ENCODE measurements around the gene SLC9C1. TPM values are rescaled to one million over a fixed set of nuclear protein-coding genes. Genes with fewer than 3 reads are reported as not detected.

SLC9C1 gene
- total and polyA plus RNA-seq, 2 of the 4 experiments (the other 2 are of a cell fraction): not detected

GRCh38 chr3:112092496-112093179 is 201.4 kb downstream of the SLC9C1 start:
- POLR2A ChIA-PET (ENCODE audit: unreplicated experiment): no interaction called here
- H3K79me1 ChIP-seq (ENCODE audit: low read depth in 1 of 2, low read length in 2 of 2): peaks cover 15 to 58% of the 10 kb centered on the region in 2 experiments; a peak in 3 of 4 replicates
- peaks cover 12% of the 10 kb centered on the region; the same call in 1 of the 2 replicates for H3K9me1 ChIP-seq (ENCODE audit: insufficient read depth, low read length)
- peak overlapping the region; percentile 72 for H2BK5ac ChIP-seq (ENCODE audit: low read depth, low read length, poor library complexity, severe bottlenecking)
- H4K5ac ChIP-seq (ENCODE audit: low read depth, low read length): peak overlapping the region; percentile 84
- H3K4me2 ChIP-seq (ENCODE audit: low read depth, low read length): peak overlapping the region; percentile 81
- no peaks in the 10 kb centered on the region for H4K20me1 ChIP-seq (ENCODE audit: insufficient read depth, low read length)
- H4K91ac ChIP-seq (ENCODE audit: insufficient read depth, low read depth, low read length): peak overlapping the region; percentile 13; the same call in 1 of the 2 replicates
- peaks cover 3% of the 10 kb centered on the region; the same call in 1 of the 2 replicates for H3K9me3 ChIP-seq (ENCODE audit: control insufficient read depth, insufficient read depth, low read length)
- H2AFZ ChIP-seq (replicated peaks; ENCODE audit: low read length, poor library complexity): peak overlapping the region; percentile 34
- H3K27ac ChIP-seq (ENCODE audit: insufficient read depth, low read length): peak overlapping the region; percentile 21; the same call in 1 of the 2 replicates
- H3K9ac ChIP-seq (ENCODE audit: low read depth, low read length): peak overlapping the region; percentile 8
- H3K4ac ChIP-seq (ENCODE audit: low read depth, low read length): peak overlapping the region; percentile 62
- CTCF ChIA-PET: interaction anchor here (0.7 to 1.5 kb wide), 3 partner anchors 14 to 100 kb away, joined by 3 to 4 read pairs (median 3); no protein-coding TSS in a partner anchor
- peak overlapping the region; percentile 47 for H2BK120ac ChIP-seq (ENCODE audit: low read depth, low read length)
- H3K56ac ChIP-seq (ENCODE audit: extremely low read depth, insufficient read depth, low read length): no peak overlapping the region
- intact Hi-C loops (cut with micrococcal nuclease) (no loop called here), in situ Hi-C loops (cut with MboI; ENCODE audit: low sequenced_read_pairs) (no loop called here), dilution Hi-C loops (cut with HindIII; ENCODE audit: low sequenced_read_pairs, unreplicated experiment) (no loop called here)
- DNase-seq: peak; percentile 37
- no TSS peak for BruUV-seq (replicated peaks)
- peak overlapping the region; percentile 42 for H3K18ac ChIP-seq (ENCODE audit: low read depth, low read length)
- 18% methylated on average over 2 of the region's 6 CpGs; no CpG with 5 or more reads in 1 of the 2 experiments for WGBS, 2 experiments (ENCODE audit: extremely low coverage in 2 of 2, insufficient read length in 1 of 2)
- peaks cover 13% of the 10 kb centered on the region for H3K4me1 ChIP-seq (ENCODE audit: control insufficient read depth, insufficient read depth, low read length)
- H2BK15ac ChIP-seq (ENCODE audit: low read depth, low read length): peak overlapping the region; percentile 3; the same call in 1 of the 3 replicates
- H3K36me3 ChIP-seq (ENCODE audit: control insufficient read depth, insufficient read depth, low read length): no peaks in the 10 kb centered on the region
- peak overlapping the region; percentile 21; the same call in 1 of the 2 replicates for H2AK5ac ChIP-seq (ENCODE audit: low read depth, low read length)
- peak overlapping the region; percentile 8 for H2AK9ac ChIP-seq (replicated peaks; ENCODE audit: low read depth, low read length, poor library complexity)
- H3K4me3 ChIP-seq (ENCODE audit: insufficient read depth, low read depth, low read length): no peak overlapping the region; the same call in 1 of the 2 replicates
- no peak for TF ChIP-seq CHD1 (IDR thresholded peaks at IDR 0.05; ENCODE audit: low read depth, low read length)
- TF ChIP-seq FOS (IDR thresholded peaks at IDR 0.05; ENCODE audit: low read depth, low read length): no peak
- no peak for TF ChIP-seq MAZ (IDR thresholded peaks at IDR 0.05; ENCODE audit: borderline replicate concordance, low read depth, low read length)
- no peak for TF ChIP-seq NFE2L2 (IDR thresholded peaks at IDR 0.05; ENCODE audit: low read depth, low read length)
- TF ChIP-seq RAD21 (IDR thresholded peaks at IDR 0.05; ENCODE audit: low read length): no peak
- TF ChIP-seq CEBPB (IDR thresholded peaks at IDR 0.05; ENCODE audit: low read depth, low read length): no peak
- no peak for TF ChIP-seq RCOR1 (IDR thresholded peaks at IDR 0.05; ENCODE audit: insufficient replicate concordance, low read length)
- TF ChIP-seq ELK1 (IDR thresholded peaks at IDR 0.05; ENCODE audit: borderline replicate concordance, low read depth, low read length): no peak
- TF ChIP-seq BHLHE40 (IDR thresholded peaks at IDR 0.05; ENCODE audit: low read depth, low read length): no peak
- TF ChIP-seq SMC3 (IDR thresholded peaks at IDR 0.05; ENCODE audit: low read depth, low read length): no peak
- no peak for TF ChIP-seq USF2 (IDR thresholded peaks at IDR 0.05; ENCODE audit: low read depth, low read length)
- H3K14ac ChIP-seq (replicated peaks; ENCODE audit: low read depth, low read length): peak overlapping the region; percentile 75
- ATAC-seq (ENCODE audit: low read depth): peak; percentile 64
- peak overlapping the region; percentile 49 to 77; a peak in 3 of 4 replicates for H4K8ac ChIP-seq (ENCODE audit: low read depth in 2 of 2, low read length in 2 of 2)
- peak overlapping the region; percentile 35; the same call in 1 of the 2 replicates for H2BK20ac ChIP-seq (ENCODE audit: low read depth, low read length)
- no peaks in the 10 kb centered on the region for H3K27me3 ChIP-seq (ENCODE audit: control insufficient read depth, insufficient read depth, low read length)
- H3K23ac ChIP-seq (ENCODE audit: low read depth, low read length): peak overlapping the region; percentile 49

Measured in IMR-90 (cell line).